GM21576 (cell line): Measurements from ENCODE around the gene RAF1.
"Not testable (repeated sequence)": the region's sequence is repeated elsewhere in the genome, so short reads cannot be mapped to it uniquely, and the experiment has no call there.

Experiments used
- ATAC-seq: cut with Tn5 transposase; IDR thresholded peaks from one replicate; pipeline ENCODE4 v1.9.1; 2021; ENCODE audit warnings: mild to moderate bottlenecking, moderate library complexity; ENCODE audit not compliant: unreplicated experiment

The RAF1 gene

GRCh38 chr3:12562451-12562850, 101.5 kb downstream of the RAF1 start:
- ATAC-seq = no peak

GRCh38 chr3:12561397-12561796, 102.5 kb downstream of the RAF1 start:
- ATAC-seq = no peak

GRCh38 chr3:12560505-12561190, 103.3 kb downstream of the RAF1 start:
- peak; percentile 59 for ATAC-seq

- ATAC-seq = no peak
Measured at GRCh38 chr3:12559520-12559919, 104.4 kb downstream of the RAF1 start.

- ATAC-seq = no peak
Measured at GRCh38 chr3:12558706-12559105, 105.2 kb downstream of the RAF1 start.

GRCh38 chr3:12557473-12558100, 106.3 kb downstream of the RAF1 start:
- ATAC-seq = no peak

- peak; percentile 66 for ATAC-seq
Measured at GRCh38 chr3:12556690-12557472, 107.0 kb downstream of the RAF1 start, which contains the start of gene MKRN2. Gene MKRN2 (plus strand): TSS chr3:12557087. CDS start chr3:12557151, 64 bp downstream.

GRCh38 chr3:12556314-12556689, 107.6 kb downstream of the RAF1 start:
- ATAC-seq = no peak

- ATAC-seq = no peak
Measured at GRCh38 chr3:12553921-12554391, 110.0 kb downstream of the RAF1 start.

GRCh38 chr3:12549971-12550760, 113.8 kb downstream of the RAF1 start:
- no peak for ATAC-seq

- ATAC-seq = no peak
Measured at GRCh38 chr3:12545473-12545791, 118.5 kb downstream of the RAF1 start, which contains the start of gene MKRN2OS. Gene MKRN2OS (minus strand): TSS chr3:12545499. CDS start chr3:12545464, 35 bp downstream.

GRCh38 chr3:12544652-12545472, 119.1 kb downstream of the RAF1 start:
- no peak for ATAC-seq

GRCh38 chr3:12543497-12543896, 120.4 kb downstream of the RAF1 start:
- not testable (repeated sequence) for ATAC-seq

- no peak for ATAC-seq
Measured at GRCh38 chr3:12541625-12542024, 122.3 kb downstream of the RAF1 start.

GRCh38 chr3:12536423-12536822, 127.5 kb downstream of the RAF1 start:
- ATAC-seq = no peak
